OCI-LY7 (cell line): ENCODE measurements around the gene HOXB8.

Experiments used
- CTCF ChIP-seq: fragments of 200-600 bp; sonication (generic); conservative IDR thresholded peaks from 2 replicates; pipeline ENCODE4 v1.5.1; 2014; ENCODE audit warnings: mild to moderate bottlenecking, antibody characterized with exemption, low read length, moderate library complexity, mixed read lengths
- EZH2phosphoT487 ChIP-seq: fragments of 200-600 bp; sonication (generic); IDR thresholded peaks from 2 replicates; pipeline ENCODE4 v1.6.1; 2018; ENCODE audit warnings: low read depth, borderline replicate concordance, mild to moderate bottlenecking, mixed run types, antibody characterized with exemption, low read length, moderate library complexity, mixed read lengths

DNA sequence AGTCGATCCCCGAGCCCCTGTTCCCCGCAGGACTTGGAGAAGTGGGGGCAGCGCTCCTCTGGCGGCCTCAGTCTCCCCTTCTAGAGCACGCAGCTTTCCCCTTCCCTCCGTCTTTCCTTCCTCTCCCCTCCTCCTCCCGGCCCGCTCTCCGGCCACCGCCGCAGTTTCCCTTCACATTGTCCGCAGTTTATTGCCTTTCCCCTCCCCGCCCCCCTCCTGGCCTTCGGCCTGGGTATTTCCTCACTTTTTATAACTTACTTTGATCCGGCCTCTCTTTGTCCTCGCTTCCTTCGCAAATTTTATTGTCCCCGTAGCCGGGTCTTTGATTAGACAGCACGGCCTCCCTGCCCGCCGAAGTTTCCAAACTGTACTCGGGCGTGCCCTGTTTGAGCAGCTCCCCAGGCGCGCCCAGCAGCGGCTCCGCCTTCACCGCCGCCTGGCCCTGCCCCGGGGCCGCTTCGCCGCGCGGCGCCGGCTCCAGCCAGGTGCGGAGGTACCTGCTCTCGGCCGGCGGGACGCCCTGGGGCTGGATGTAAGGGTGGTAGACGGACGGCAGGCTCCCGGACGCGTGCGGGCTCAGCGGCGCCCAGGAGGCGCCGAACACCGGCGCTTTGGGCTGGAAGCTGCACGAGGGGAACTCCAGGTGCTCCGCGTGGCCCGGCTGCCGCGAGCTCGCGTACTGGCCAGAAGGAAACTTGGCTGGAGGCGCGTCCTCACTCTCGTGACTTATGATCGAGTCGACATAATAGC is 10.6 kb upstream of the HOXB8 start:
- no peak for TF ChIP-seq CTCF
- TF ChIP-seq EZH2phosphoT487, result 0 out of 2 replicates have a peak, but pooled peaks have one; percentile 93
